ENCODE data around the gene LOX. TPM values are rescaled to one million over a fixed set of nuclear protein-coding genes. Genes with fewer than 3 reads are reported as not detected.

LOX gene
- total and polyA plus RNA-seq, 2 experiments from 2014 or later = 1.5 to 1.8 TPM

GRCh38 chr5:122054266-122054665 lies 23.8 kb downstream of the LOX start (continued):
- TF ChIP-seq ZNF462 (CRISPR knock-in tag; IDR thresholded peaks at IDR 0.05) (no peak), STAT1 (IDR thresholded peaks at IDR 0.05; ENCODE audit: unreplicated experiment) (no peak)

DNA sequence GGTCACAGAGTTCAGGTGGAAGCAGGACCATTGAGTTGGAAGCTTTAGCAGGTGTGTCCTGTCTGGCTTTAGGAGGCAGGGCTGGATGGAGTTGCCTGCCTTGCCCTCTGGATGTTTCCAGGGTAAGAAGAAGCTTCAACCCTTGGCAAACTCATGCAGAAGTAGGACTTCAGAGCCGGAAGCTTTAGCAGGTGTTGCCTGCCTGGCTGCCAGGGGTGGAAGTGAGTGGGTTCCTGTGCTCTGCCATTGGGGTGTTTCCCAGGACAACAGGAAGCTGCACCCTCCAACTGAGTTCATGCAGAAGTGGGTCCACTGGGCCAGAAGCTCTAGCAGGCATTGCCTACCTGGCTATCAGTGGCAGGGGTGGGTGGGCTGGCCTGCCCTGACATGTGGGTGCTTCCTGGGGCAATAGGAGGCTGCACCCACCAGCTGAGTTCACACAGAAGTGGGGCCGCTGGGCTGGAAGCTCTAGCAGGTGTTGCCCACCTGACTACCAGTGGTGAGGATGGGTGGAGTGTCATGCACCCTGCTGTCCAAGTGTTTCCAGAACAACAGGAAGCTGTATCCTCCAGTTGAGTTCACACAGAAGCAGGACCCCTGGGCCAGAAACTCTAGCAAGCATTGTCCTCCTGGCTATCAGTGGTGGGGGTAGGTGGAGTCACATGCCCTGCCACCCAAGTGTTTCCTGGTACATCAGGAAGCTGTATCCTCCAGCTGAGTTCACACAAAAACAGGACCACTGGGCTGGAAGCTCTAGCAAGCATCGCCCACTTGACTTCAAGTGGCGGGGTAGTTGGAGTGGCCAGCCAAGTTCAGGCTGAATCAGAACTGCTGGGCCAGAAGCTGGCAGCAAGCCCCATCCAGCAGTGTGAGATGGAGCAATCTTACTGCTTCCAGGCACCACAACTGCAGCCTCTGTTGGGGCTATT lies 24.6 kb downstream of the LOX start:
- H2AFZ ChIP-seq = no peak overlapping the region
- no peaks in the 10 kb centered on the region for H3K36me3 Mint-ChIP-seq (ENCODE audit: low read depth)
- no peak overlapping the region for H3K27ac Mint-ChIP-seq
- H3K4me1 Mint-ChIP-seq = no peaks in the 10 kb centered on the region; the same call in 1 of the 3 replicates
- H4K20me1 ChIP-seq (replicated peaks; ENCODE audit: insufficient read depth) = no peaks in the 10 kb centered on the region
- H3K4me1 ChIP-seq (ENCODE audit: insufficient read depth) = no peaks in the 10 kb centered on the region
- no peaks in the 10 kb centered on the region for H3K9me2 ChIP-seq (ENCODE audit: insufficient read depth)
- no peak for DNase-seq (ENCODE audit: low spot score)
- H3K4me3 Mint-ChIP-seq = no peak overlapping the region
- no peaks in the 10 kb centered on the region for H3K27me3 ChIP-seq (ENCODE audit: insufficient read depth)
- H3K79me2 ChIP-seq (replicated peaks; ENCODE audit: insufficient read depth) = no peaks in the 10 kb centered on the region
- no peak overlapping the region for H3K4me3 ChIP-seq
- no peaks in the 10 kb centered on the region for H3K9me3 Mint-ChIP-seq
- H3F3A ChIP-seq (replicated peaks; ENCODE audit: low read depth) = no peaks in the 10 kb centered on the region
- H3K36me3 ChIP-seq (ENCODE audit: insufficient read depth) = no peaks in the 10 kb centered on the region
- no peak overlapping the region for H3K4me2 ChIP-seq
- no peak for ATAC-seq
- no peak overlapping the region for H3K27ac ChIP-seq (ENCODE audit: low read depth)
- no peaks in the 10 kb centered on the region for H3K27me3 Mint-ChIP-seq (ENCODE audit: insufficient read depth, low read depth, poor library complexity)
- TF ChIP-seq ZNF462 (CRISPR knock-in tag; IDR thresholded peaks at IDR 0.05) (no peak), CREB1 (CRISPR knock-in tag; IDR thresholded peaks at IDR 0.05; ENCODE audit: low read depth) (no peak), EZH2phosphoT487 (IDR thresholded peaks at IDR 0.05; ENCODE audit: unreplicated experiment) (no peak)

Data from GM23338 (cell line).